ENCODE results near the gene CLSTN2.

The CLSTN2 gene

GRCh38 chr3:140472306-140473020, 537.5 kb downstream of the CLSTN2 start:
- FAIRE-seq, result no peak
- no peak for TF ChIP-seq POLR2A (IDR thresholded peaks at IDR 0.05; ENCODE audit: low read depth, low read length)
- DNase-seq (ENCODE audit: insufficient read length, low spot score), result no peak

- TF ChIP-seq POLR2A (IDR thresholded peaks at IDR 0.05; ENCODE audit: low read depth, low read length), result no peak
- no peak for DNase-seq (ENCODE audit: insufficient read length, low spot score)
- FAIRE-seq, result no peak
Measured at GRCh38 chr3:140487566-140487965, 552.6 kb downstream of the CLSTN2 start.

- TF ChIP-seq POLR2A (IDR thresholded peaks at IDR 0.05; ENCODE audit: low read depth, low read length), result no peak
- FAIRE-seq, result no peak
- DNase-seq (ENCODE audit: insufficient read length, low spot score), result no peak
Measured at GRCh38 chr3:140493271-140493670, 558.3 kb downstream of the CLSTN2 start.

- no peak for DNase-seq (ENCODE audit: insufficient read length, low spot score)
- TF ChIP-seq POLR2A (IDR thresholded peaks at IDR 0.05; ENCODE audit: low read depth, low read length), result no peak
- FAIRE-seq, result no peak
Measured at GRCh38 chr3:140494970-140495369, 560.0 kb downstream of the CLSTN2 start.

- FAIRE-seq (no peak), DNase-seq (ENCODE audit: insufficient read length, low spot score) (no peak)
- no peak for TF ChIP-seq POLR2A (IDR thresholded peaks at IDR 0.05; ENCODE audit: low read depth, low read length)
Measured at GRCh38 chr3:140497331-140497730, 562.3 kb downstream of the CLSTN2 start.

GRCh38 chr3:140499114-140499757, 564.3 kb downstream of the CLSTN2 start:
- no peak for TF ChIP-seq POLR2A (IDR thresholded peaks at IDR 0.05; ENCODE audit: low read depth, low read length)
- DNase-seq (ENCODE audit: insufficient read length, low spot score) (no peak), FAIRE-seq (no peak)

GRCh38 chr3:140500473-140500872, 565.5 kb downstream of the CLSTN2 start:
- no peak for FAIRE-seq
- no peak for TF ChIP-seq POLR2A (IDR thresholded peaks at IDR 0.05; ENCODE audit: low read depth, low read length)
- DNase-seq (ENCODE audit: insufficient read length, low spot score), result no peak

GRCh38 chr3:140501061-140501769, 566.2 kb downstream of the CLSTN2 start:
- FAIRE-seq, result no peak
- no peak for DNase-seq (ENCODE audit: insufficient read length, low spot score)
- TF ChIP-seq POLR2A (IDR thresholded peaks at IDR 0.05; ENCODE audit: low read depth, low read length), result no peak

- DNase-seq (ENCODE audit: insufficient read length, low spot score), result no peak
- TF ChIP-seq POLR2A (IDR thresholded peaks at IDR 0.05; ENCODE audit: low read depth, low read length), result no peak
- FAIRE-seq, result no peak
Measured at GRCh38 chr3:140501770-140502364, 566.9 kb downstream of the CLSTN2 start.

- FAIRE-seq (no peak), DNase-seq (ENCODE audit: insufficient read length, low spot score) (no peak)
- TF ChIP-seq POLR2A (IDR thresholded peaks at IDR 0.05; ENCODE audit: low read depth, low read length), result no peak
Measured at GRCh38 chr3:140505213-140505612, 570.2 kb downstream of the CLSTN2 start.

- FAIRE-seq (no peak), DNase-seq (ENCODE audit: insufficient read length, low spot score) (no peak)
- no peak for TF ChIP-seq POLR2A (IDR thresholded peaks at IDR 0.05; ENCODE audit: low read depth, low read length)
Measured at GRCh38 chr3:140505876-140506275, 570.9 kb downstream of the CLSTN2 start.

GRCh38 chr3:140508550-140508949, 573.6 kb downstream of the CLSTN2 start:
- TF ChIP-seq POLR2A (IDR thresholded peaks at IDR 0.05; ENCODE audit: low read depth, low read length), result no peak
- FAIRE-seq (no peak), DNase-seq (ENCODE audit: insufficient read length, low spot score) (no peak)

GRCh38 chr3:140509534-140509933, 574.5 kb downstream of the CLSTN2 start:
- no peak for TF ChIP-seq POLR2A (IDR thresholded peaks at IDR 0.05; ENCODE audit: low read depth, low read length)
- DNase-seq (ENCODE audit: insufficient read length, low spot score), result no peak
- FAIRE-seq, result no peak

- no peak for TF ChIP-seq POLR2A (IDR thresholded peaks at IDR 0.05; ENCODE audit: low read depth, low read length)
- DNase-seq (ENCODE audit: insufficient read length, low spot score) (no peak), FAIRE-seq (no peak)
Measured at GRCh38 chr3:140510303-140510861, 575.4 kb downstream of the CLSTN2 start.

Measured in H54 (cell line).